ENCODE data around the gene NOL3. TPM values are rescaled to one million over a fixed set of nuclear protein-coding genes. Genes with fewer than 3 reads are reported as not detected.

NOL3 gene
- total and polyA plus RNA-seq, 2 donors (not counting 3 experiments of a cell fraction or from before 2014, with no cell fraction given), result 16.0 to 19.4 TPM

DNA sequence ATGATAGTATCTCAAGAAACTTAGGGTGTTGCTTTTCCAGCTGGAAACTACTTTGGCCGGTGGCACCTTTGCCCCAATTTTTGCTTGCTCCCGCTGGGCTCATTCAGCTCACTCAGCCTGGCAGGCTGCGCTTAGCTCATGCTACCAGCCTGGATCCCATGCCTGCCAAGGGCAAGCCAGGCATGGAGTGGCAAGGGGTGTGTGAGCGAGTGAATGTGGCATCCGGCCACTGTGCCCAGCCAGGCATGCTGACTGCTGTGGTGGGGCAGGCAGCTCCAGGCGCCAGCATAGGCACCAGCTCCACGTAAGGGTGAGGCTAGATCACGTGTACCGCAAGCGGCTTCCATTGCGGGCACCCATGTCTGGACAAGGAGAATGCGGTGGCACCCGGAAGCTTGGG lies 28.9 kb upstream of the NOL3 start:
- Histone ChIP-seq H3K36me3 (ENCODE audit: control insufficient read depth in 2 of 2, extremely low read depth in 1 of 2, insufficient read depth in 2 of 2, low read length in 2 of 2) (peaks cover 2 to 49% of the 10 kb centered on the region in 2 experiments), H3K4me1 (ENCODE audit: control insufficient read depth, extremely low read depth, insufficient read depth, low read length) (peaks cover 9% of the 10 kb centered on the region), H3K9me3 (replicated peaks; ENCODE audit: control insufficient read depth, insufficient read depth, low read length) (no peaks in the 10 kb centered on the region), H3K27me3 (ENCODE audit: control insufficient read depth in 2 of 2, insufficient read depth in 2 of 2, low read length in 2 of 2) (no peaks in the 10 kb centered on the region), H3K9ac (replicated peaks; ENCODE audit: extremely low read depth, insufficient read depth, low read length) (no peak overlapping the region), H4K20me1 (replicated peaks; ENCODE audit: control insufficient read depth, extremely low read depth, insufficient read depth, low read length) (no peaks in the 10 kb centered on the region), H3K4me3 (replicated peaks in 1 of 3; ENCODE audit: insufficient read depth in 1 of 3, low read depth in 1 of 3, low read length in 3 of 3) (no peak overlapping the region), H3K79me2 (ENCODE audit: control insufficient read depth, insufficient read depth, low read length) (no peaks in the 10 kb centered on the region), H3K27ac (ENCODE audit: insufficient read depth, low read depth, low read length) (no peak overlapping the region), H3K9me1 (replicated peaks; ENCODE audit: control insufficient read depth, extremely low read depth, insufficient read depth, low read length) (no peaks in the 10 kb centered on the region), H3K4me2 (ENCODE audit: insufficient read depth, low read length) (no peak overlapping the region), H2AFZ (ENCODE audit: low read depth, low read length) (no peak overlapping the region)
- intact Hi-C loops (cut with micrococcal nuclease) (no loop called here), dilution Hi-C loops (cut with MboI; ENCODE audit: extremely low pct_ligation_motif_present, low sequenced_read_pairs) (no loop called here)
- BruUV-seq (replicated peaks), result no TSS peak
- TF ChIP-seq FOS (IDR thresholded peaks at IDR 0.05; ENCODE audit: borderline replicate concordance, insufficient read depth, low read length) (no peak), EZH2 (IDR thresholded peaks at IDR 0.05; ENCODE audit: borderline replicate concordance, low read depth, low read length, severe bottlenecking) (no peak), GATA2 (IDR thresholded peaks at IDR 0.05; ENCODE audit: insufficient read depth, insufficient read length, low read depth, low read length) (no peak), POLR2A (IDR thresholded peaks at IDR 0.05; ENCODE audit: low read depth, low read length) (no peak), JUN (IDR thresholded peaks at IDR 0.05; ENCODE audit: borderline replicate concordance, insufficient read depth, insufficient read length, low read depth) (no peak)
- TF ChIP-seq, protein P1, sequence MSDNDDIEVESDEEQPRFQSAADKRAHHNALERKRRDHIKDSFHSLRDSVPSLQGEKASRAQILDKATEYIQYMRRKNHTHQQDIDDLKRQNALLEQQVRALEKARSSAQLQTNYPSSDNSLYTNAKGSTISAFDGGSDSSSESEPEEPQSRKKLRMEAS (IDR thresholded peaks at IDR 0.05; ENCODE audit: insufficient read depth, insufficient read length), result no peak
- POLR2A ChIA-PET, result interaction anchor here (0.7 kb wide), 1 partner anchor 10 kb away, joined by 4 read pairs; no protein-coding TSS in a partner anchor
- DNase-seq (ENCODE audit: low read depth, low spot score), result no peak
- CTCF ChIA-PET, result interaction anchor here (1.1 to 7.4 kb wide), 5 partner anchors 14 to 188 kb away, joined by 3 to 67 read pairs (median 3); partner anchors contain the start of genes CES3 and NOL3
- no peak for FAIRE-seq

DNA sequence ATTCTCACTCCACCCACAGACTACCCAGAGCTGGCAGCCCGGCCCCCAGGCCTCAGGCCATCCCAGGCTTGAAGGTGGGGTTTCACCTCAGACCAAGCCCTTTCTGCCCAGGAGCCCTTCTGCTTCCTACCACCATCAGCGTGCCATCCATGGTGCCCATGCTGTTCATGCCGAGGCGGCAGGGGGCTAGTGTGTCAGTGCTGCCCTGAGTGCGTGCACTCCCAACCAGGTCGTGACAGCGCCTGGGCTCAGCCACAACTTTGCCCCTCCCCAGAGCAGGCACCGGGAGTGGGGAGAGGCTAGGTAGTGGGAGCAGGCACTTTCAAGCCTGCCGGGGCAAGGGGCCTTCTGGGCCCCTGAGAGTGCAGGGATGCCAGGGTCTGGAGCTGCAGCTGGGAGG lies 28.0 kb upstream of the NOL3 start:
- intact Hi-C loops (cut with micrococcal nuclease), result no loop called here
- DNase-seq (ENCODE audit: low read depth, low spot score) (no peak), FAIRE-seq (no peak)
- Histone ChIP-seq H3K9ac (replicated peaks; ENCODE audit: extremely low read depth, insufficient read depth, low read length) (no peak overlapping the region), H3K9me3 (replicated peaks; ENCODE audit: control insufficient read depth, insufficient read depth, low read length) (no peaks in the 10 kb centered on the region), H3K9me1 (replicated peaks; ENCODE audit: control insufficient read depth, extremely low read depth, insufficient read depth, low read length) (no peaks in the 10 kb centered on the region), H3K36me3 (ENCODE audit: control insufficient read depth in 2 of 2, extremely low read depth in 1 of 2, insufficient read depth in 2 of 2, low read length in 2 of 2) (peaks cover 2 to 58% of the 10 kb centered on the region in 2 experiments), H3K4me2 (ENCODE audit: insufficient read depth, low read length) (no peak overlapping the region), H3K79me2 (ENCODE audit: control insufficient read depth, insufficient read depth, low read length) (no peaks in the 10 kb centered on the region), H2AFZ (ENCODE audit: low read depth, low read length) (no peak overlapping the region), H3K27me3 (ENCODE audit: control insufficient read depth in 2 of 2, insufficient read depth in 2 of 2, low read length in 2 of 2) (no peaks in the 10 kb centered on the region), H3K4me1 (ENCODE audit: control insufficient read depth, extremely low read depth, insufficient read depth, low read length) (peaks cover 8% of the 10 kb centered on the region), H3K27ac (ENCODE audit: insufficient read depth, low read depth, low read length) (no peak overlapping the region), H3K4me3 (replicated peaks in 1 of 3; ENCODE audit: insufficient read depth in 1 of 3, low read depth in 1 of 3, low read length in 3 of 3) (no peak overlapping the region), H4K20me1 (replicated peaks; ENCODE audit: control insufficient read depth, extremely low read depth, insufficient read depth, low read length) (no peaks in the 10 kb centered on the region)
- BruUV-seq (replicated peaks), result no TSS peak
- ChIA-PET POLR2A (no interaction called here), CTCF (interaction anchor here (1.1 to 7.4 kb wide), 3 partner anchors 13 to 182 kb away, joined by 3 to 67 read pairs (median 3); partner anchors contain the start of gene CES3)
- dilution Hi-C loops (cut with MboI; ENCODE audit: extremely low pct_ligation_motif_present, low sequenced_read_pairs), result no loop called here
- TF ChIP-seq, protein P2, sequence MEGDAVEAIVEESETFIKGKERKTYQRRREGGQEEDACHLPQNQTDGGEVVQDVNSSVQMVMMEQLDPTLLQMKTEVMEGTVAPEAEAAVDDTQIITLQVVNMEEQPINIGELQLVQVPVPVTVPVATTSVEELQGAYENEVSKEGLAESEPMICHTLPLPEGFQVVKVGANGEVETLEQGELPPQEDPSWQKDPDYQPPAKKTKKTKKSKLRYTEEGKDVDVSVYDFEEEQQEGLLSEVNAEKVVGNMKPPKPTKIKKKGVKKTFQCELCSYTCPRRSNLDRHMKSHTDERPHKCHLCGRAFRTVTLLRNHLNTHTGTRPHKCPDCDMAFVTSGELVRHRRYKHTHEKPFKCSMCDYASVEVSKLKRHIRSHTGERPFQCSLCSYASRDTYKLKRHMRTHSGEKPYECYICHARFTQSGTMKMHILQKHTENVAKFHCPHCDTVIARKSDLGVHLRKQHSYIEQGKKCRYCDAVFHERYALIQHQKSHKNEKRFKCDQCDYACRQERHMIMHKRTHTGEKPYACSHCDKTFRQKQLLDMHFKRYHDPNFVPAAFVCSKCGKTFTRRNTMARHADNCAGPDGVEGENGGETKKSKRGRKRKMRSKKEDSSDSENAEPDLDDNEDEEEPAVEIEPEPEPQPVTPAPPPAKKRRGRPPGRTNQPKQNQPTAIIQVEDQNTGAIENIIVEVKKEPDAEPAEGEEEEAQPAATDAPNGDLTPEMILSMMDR (IDR thresholded peaks at IDR 0.05; ENCODE audit: extremely low read depth in 1 of 2, insufficient read depth in 1 of 2, low read depth in 1 of 2, low read length in 2 of 2), result no peak
- TF ChIP-seq MYC (IDR thresholded peaks at IDR 0.05; ENCODE audit: low read depth, low read length), result no peak
- TF ChIP-seq JUN (IDR thresholded peaks at IDR 0.05; ENCODE audit: borderline replicate concordance, insufficient read depth, insufficient read length, low read depth), result no peak
- no peak for TF ChIP-seq POLR2AphosphoS5 (IDR thresholded peaks at IDR 0.05; ENCODE audit: insufficient read depth, low read depth, low read length)
- TF ChIP-seq, protein P1 (IDR thresholded peaks at IDR 0.05; ENCODE audit: insufficient read depth, insufficient read length), result no peak
- TF ChIP-seq POLR2A (IDR thresholded peaks at IDR 0.05; ENCODE audit: low read depth, low read length), result no peak
- no peak for TF ChIP-seq EZH2 (IDR thresholded peaks at IDR 0.05; ENCODE audit: borderline replicate concordance, low read depth, low read length, severe bottlenecking)
- TF ChIP-seq GATA2 (IDR thresholded peaks at IDR 0.05; ENCODE audit: insufficient read depth, insufficient read length, low read depth, low read length), result no peak
- TF ChIP-seq FOS (IDR thresholded peaks at IDR 0.05; ENCODE audit: borderline replicate concordance, insufficient read depth, low read length), result no peak
